SKM-1 treated with dmso at 0.1 percent for 144 hours (cell line): ENCODE results near the gene GABRP.
"Not testable (repeated sequence)": the region's sequence is repeated elsewhere in the genome, so short reads cannot be mapped to it uniquely, and the experiment has no call there.

Experiments
- DNase-seq: peaks from one replicate; lab custom pipeline; 2025; ENCODE audit not compliant: unreplicated experiment; lab: John Stamatoyannopoulos, UW

Gene GABRP

GRCh38 chr5:170783498-170784247 is at the start of gene GABRP:
Gene GABRP (plus strand): TSS chr5:170783725. CDS start chr5:170788616, 4,891 bp downstream.
- no peak for DNase-seq

GRCh38 chr5:170736966-170737365 is 46.6 kb upstream of the GABRP start:
- no peak for DNase-seq

- no peak for DNase-seq
Observed at GRCh38 chr5:170737591-170737990, 45.9 kb upstream of the GABRP start.

- DNase-seq = no peak
Observed at GRCh38 chr5:170738840-170739239, 44.7 kb upstream of the GABRP start.

GRCh38 chr5:170739446-170739845 is 44.1 kb upstream of the GABRP start:
- DNase-seq = no peak

- DNase-seq = no peak
Observed at GRCh38 chr5:170740551-170741205, 42.8 kb upstream of the GABRP start.

GRCh38 chr5:170741801-170742200 is 41.7 kb upstream of the GABRP start:
- DNase-seq = no peak

- DNase-seq = no peak
Observed at GRCh38 chr5:170743876-170744212, 39.7 kb upstream of the GABRP start.

- no peak for DNase-seq
Observed at GRCh38 chr5:170745481-170746071, 37.9 kb upstream of the GABRP start.

GRCh38 chr5:170746075-170746960 is 37.2 kb upstream of the GABRP start:
- DNase-seq = no peak

GRCh38 chr5:170746961-170747340 is 36.6 kb upstream of the GABRP start:
- no peak for DNase-seq

GRCh38 chr5:170747357-170747756 is 36.2 kb upstream of the GABRP start:
- no peak for DNase-seq

- no peak for DNase-seq
Observed at GRCh38 chr5:170747851-170748250, 35.7 kb upstream of the GABRP start.

- no peak for DNase-seq
Observed at GRCh38 chr5:170748951-170749471, 34.5 kb upstream of the GABRP start.

GRCh38 chr5:170749911-170750431 is 33.6 kb upstream of the GABRP start:
- no peak for DNase-seq

- no peak for DNase-seq
Observed at GRCh38 chr5:170750791-170751190, 32.7 kb upstream of the GABRP start.

- DNase-seq = no peak
Observed at GRCh38 chr5:170751631-170752030, 31.9 kb upstream of the GABRP start.

- no peak for DNase-seq
Observed at GRCh38 chr5:170752257-170753215, 31.0 kb upstream of the GABRP start.

- DNase-seq = no peak
Observed at GRCh38 chr5:170753311-170753710, 30.2 kb upstream of the GABRP start.

GRCh38 chr5:170754508-170754907 is 29.0 kb upstream of the GABRP start:
- DNase-seq = not testable (repeated sequence)
